ENCODE data around the gene MACF1.

Gene MACF1

DNA sequence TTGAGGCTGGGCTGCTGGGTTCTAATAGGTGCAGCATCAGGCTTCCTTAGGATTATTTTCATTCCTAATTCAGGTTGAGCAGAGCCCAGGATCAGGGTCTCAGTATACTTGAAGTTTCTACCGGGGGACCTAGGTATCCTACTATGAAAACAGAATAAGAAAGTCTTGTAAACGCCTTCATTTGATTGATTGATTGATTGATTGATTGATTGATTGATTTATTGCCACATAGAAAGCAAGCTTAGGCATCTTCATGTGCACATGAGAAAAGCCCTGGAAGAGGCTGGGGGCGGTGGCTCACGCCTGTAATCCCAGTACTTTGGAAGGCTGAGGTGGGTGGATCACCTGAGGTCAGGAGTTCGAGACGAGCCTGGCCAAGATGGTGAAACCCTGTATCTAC lies 189.6 kb downstream of the MACF1 start:
- no peak for DNase-seq (ENCODE audit: low read depth)

DNA sequence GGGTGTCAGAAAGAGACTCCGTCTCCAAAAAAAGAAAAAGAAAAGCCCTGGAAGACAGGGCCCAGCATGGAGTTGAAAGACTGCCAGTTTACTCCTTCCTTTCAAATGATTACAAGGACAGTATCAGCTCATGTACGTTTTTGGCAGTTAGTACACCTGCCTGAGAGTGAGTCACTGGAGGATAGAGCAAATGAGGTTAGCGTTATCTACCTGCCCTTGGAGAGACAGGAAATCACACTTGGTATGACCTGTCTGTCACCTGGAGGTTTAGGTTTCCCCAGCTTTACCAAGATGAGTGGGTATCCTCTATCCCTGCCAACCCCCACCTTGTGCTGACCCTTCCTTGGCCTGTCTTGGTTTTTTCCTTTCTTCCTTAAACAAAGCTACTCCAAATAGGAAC lies 190.1 kb downstream of the MACF1 start:
- DNase-seq (ENCODE audit: low read depth), result no peak

DNA sequence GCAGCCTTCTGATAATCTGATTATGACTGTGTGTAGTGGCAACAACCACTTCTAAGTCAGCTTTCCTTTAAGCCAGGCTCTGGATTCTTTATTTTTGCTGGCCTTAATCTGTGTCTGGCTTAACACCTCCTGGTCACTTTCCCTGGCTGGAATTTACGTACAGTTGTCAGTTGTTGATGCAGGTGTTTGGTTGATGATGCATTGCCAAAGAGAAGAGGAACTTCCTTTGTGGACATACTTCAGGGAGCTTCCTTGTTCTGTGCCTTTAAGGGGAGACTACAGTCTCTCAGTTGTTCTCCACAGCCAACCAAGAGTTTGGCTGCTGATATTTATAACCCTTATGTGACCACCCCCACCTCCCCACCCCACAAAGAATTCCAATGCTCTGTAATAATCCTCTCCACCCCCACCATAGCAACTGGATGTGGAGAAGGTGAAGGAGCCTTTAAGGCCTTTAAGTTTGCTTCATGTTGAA lies 190.9 kb downstream of the MACF1 start:
- no peak for DNase-seq (ENCODE audit: low read depth)

DNA sequence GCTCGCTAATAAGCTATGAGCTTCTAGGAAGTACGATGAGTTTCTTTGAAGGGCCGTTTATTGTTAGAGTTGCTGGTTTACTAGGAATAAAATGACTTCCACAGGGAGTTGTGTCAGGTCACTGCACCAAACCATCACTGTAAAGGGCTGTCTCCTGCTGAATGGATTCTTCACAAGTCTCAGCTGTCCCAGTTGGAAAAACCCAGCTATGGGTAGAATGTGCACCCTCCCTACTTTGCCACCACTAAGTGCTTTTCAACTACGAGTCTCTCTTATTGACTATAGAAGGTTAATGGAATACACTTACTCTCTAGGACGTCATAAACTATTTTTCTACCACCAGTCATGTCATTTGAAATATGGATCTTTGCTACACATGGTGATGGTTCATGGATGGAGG lies 192.2 kb downstream of the MACF1 start:
- no peak for DNase-seq (ENCODE audit: low read depth)

DNA sequence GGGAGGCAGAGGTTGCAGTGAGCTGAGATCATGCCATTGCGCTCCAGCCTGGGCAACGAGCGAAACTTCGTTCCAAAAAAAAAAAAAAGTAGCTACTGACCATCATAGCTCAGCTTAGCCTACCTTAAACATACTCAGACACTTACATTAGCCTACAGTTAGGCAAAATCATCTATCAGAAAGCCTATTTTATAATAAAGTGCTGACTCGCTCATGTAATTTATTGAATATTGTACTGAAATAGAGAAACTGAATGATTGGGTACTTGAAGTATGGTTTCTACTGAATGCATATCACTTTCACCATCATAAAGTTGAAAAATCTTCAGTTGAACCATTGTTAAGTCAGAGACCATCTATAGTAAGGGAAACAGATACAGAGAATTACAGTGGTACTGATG lies 193.0 kb downstream of the MACF1 start:
- no peak for DNase-seq (ENCODE audit: low read depth)

DNA sequence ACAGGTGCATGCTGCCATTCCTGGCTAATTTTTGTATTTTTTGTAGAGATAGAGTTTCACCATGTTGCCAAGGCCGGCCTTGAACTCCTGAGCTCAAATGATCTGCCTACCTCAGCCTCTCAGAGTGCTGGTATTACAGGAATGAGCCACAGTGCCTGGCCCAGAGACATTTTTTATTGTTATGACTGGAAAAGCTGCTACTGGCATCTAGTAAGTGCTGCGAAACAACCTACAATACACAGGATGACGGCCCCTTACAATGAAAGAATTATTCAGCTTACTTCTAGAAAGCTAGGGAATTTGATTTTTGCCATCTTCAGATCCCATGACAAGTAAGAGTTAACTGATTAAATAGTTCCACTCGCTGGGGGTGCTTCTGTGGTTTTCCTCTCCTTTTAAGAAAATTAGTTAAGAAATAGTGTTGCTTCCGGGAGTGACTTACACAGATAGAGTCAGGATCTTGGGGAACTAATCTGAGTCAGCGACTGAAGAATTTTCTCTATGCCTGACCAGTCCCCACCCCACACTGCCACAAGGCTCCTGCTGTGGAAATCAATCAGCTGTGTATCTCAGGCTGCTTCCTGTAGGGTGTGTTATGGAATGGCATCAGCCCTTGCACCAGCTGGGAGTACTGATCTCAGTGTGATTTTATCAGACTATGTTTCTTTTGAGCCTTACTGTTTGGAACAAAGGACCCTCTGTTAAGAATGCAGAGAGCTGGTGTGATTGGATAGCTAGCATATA lies 194.0 kb downstream of the MACF1 start:
- DNase-seq (ENCODE audit: low read depth), result no peak

DNA sequence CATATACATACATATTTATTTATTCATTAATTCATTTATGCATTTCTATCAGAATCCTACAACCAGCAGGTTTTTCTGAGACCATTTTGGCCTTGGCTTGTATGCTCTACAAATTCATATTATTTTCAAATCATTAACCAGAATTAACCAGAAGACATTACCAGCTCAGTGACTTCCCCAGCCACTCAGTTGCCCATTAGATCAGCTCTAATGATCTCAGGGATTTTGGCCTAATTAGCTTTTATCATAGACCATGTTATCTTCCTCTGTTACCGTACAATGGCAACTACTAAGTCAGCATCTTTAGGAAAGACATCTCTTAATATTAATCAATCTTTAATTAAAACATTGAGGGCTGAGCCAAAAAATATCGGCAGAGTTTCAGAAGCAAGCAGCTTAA lies 196.6 kb downstream of the MACF1 start:
- DNase-seq (ENCODE audit: low read depth), result no peak

DNA sequence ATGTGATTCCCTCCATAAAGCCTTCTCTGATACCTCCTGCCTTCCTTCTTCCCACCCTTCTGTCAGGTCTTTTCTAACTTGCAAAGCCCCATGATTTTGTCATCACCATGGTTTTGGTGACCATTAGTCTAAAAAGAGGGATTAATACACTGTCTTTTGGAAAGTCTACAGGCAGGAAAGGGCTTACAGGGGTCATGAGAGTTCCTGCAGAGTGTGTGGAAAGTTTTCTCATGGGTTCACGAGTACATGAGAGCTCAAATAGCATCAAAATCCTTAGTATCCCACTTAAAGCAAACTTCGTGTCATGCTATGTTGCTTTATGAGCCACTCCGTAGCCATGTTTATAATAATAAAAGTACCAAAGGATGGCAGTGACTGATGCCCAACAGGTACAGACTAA lies 200.4 kb downstream of the MACF1 start:
- no peak for DNase-seq (ENCODE audit: low read depth)

DNA sequence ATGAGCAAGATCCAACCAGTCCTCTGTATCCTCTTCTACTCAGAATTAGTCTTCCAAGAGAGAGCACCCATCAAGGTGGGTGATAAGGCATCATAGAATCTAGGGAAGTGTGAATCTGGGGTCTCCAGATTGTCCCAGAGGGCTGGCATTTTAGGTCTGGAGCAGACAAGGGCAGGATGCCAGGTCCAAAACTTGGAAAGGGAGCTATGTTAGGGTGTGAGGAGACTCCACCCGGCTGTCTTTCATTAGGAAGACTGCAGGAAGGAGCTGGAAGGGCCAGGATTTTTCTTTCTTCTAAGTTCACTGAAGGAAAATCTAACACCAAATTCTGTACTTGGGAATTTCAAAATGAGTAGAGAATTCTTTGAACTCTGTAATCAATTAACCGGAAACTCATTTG lies 200.9 kb downstream of the MACF1 start:
- no peak for DNase-seq (ENCODE audit: low read depth)

DNA sequence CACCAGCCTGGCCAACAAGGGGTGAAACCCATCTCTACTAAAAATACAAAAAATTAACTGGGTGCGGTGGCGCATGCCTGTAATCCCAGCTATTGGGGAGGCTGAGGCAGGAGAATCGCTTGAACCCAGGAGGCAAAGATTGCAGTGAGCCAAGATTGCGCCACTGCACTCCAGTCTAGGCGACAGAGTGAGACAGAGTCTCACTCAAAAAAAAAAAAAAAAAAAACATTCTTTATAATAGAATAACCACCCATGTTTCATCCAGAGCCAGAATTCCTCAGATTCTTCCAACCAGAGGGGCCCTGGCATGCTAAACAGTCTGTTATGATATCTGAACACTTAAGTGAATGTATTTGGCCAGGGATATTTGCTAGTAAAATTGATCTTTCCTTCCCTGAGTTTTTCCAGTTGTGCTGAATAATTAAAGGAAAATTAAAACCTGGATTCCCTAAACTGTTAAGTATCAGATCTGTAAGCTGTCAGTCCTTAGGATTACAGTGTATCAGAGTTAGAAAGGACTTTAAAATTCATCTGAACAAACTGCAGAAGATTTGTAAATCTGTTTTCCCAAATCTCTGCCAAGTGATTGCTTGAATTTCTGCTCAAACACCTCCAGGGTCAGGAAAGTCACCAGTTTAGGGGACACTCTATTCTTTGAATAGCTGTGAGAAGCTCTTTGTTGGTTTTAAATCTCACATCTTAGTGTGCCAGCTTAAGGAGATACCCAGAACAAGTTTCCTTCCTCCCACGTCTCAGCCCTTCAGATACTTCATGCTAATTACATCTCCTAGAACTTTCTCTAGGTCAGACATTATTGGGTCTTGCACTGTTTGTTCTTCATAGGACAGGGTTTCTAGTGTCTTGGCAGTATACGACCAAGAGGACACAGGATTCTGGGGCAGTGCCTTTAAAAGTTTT lies 202.3 kb downstream of the MACF1 start:
- DNase-seq (ENCODE audit: low read depth), result no peak

DNA sequence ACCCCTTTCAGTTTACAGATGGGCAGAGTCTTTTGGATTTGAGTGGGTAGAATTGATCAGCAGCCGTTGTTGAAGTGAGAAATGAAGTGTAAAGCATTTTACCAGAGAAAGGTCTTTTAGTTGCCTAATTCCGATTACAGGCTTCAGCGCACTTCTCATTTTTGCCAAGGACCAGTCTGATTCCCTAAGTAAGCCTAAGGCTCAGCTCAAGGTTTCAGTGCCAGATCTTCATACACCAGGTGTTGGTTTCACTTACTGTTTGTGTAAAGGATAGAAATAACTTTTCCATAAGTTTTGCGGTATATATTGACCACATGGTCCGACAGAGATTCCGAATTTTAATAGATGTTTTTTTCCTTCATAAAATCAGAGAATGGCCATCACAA lies 203.0 kb downstream of the MACF1 start:
- DNase-seq (ENCODE audit: low read depth), result no peak

DNA sequence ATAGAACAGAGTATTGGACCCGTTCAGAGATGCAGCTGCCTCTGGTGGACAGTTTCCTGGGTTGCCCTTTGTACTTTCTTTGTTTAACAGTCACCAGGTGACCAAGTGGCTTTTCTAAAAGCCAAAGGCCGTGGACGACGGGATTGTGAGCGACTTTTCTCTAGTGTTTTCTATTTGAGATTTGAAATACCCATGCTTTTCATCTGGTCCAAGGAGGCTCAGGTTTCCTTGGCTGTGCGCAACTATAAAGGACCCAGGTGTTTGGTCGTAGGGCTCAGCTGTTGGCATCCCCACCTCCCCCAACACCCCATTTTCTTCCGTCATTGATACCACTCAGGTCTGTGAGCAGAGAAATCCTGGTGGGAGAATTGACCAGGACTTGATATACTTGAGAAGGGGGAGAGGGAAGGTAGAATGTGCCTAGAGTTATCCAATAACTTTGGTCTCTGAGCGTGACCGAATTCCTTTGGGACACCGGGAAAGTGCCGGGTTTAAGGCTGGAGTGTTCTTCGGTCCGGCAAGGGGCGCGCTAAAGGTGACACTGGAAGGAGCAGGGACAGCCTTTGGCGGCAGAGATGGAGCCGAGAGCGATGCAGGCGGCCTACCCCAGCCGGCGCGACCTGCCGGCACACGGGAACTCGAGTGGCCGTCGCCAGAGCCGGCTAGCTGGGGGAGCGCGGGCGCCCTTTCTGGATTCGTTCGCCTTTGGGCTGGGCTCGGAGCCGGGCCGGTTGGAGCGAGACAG lies 203.6 kb downstream of the MACF1 start:
- DNase-seq (ENCODE audit: low read depth), result no peak

DNA sequence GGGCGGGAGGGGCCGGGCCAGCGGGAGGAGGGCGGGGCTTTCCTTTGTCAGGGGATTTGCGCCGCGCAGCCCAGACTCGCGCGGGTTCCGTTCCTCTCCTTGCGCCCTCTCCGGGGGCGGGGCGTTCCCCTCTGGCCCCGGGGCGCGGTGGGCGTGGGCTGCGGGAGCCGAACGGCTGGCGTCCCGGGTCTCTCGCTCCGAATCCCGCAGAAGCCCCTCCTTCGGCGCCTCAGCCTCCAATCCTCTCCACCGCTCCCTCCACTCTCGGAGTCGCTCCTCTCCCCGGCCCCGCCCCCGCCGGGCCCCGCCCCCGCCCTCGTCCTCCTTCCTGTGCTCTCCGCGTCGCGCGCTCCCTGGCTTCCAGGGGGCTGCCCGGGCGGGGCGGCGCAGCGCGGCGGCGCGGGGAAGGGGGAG lies 204.2 kb downstream of the MACF1 start:
- DNase-seq (ENCODE audit: low read depth), result peak; percentile 76

DNA sequence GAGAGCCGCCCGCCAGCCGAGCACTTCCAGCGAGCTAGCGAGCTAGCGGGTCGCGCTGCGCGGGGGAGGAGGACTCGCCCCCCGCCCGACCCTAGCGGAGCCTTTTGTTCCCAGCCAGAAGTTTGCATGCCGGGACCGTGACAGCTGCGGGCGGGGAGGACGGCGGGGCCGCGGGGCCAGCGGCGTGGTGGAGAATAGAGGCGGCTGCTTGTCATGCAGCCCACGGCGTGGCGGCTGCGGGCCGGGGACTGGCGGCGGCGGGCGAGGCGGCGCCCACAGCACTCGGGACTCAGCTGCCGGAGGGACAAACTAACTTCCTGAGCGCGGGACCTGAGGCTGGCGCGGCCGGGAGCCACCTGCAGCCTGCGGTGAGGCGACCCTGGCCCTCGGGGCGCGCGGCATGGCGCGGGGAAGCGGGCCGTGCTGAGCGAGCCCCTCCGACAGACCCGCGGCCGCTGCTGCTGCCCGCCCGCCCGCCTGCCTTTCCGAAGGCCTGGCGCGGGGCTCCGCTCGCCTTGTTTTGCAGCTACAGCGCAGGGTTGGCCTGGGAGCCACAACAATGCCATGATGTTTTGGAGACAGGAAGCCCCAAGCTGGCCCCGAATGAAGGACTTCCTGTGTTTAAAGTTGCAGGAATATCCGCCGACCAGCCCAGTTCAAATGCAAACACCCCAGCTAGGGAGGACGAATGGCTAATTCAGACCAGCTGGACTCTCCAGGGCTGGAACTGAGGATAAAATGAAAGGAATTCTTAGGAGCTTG lies 204.7 kb downstream of the MACF1 start:
- DNase-seq (ENCODE audit: low read depth), result no peak

DNA sequence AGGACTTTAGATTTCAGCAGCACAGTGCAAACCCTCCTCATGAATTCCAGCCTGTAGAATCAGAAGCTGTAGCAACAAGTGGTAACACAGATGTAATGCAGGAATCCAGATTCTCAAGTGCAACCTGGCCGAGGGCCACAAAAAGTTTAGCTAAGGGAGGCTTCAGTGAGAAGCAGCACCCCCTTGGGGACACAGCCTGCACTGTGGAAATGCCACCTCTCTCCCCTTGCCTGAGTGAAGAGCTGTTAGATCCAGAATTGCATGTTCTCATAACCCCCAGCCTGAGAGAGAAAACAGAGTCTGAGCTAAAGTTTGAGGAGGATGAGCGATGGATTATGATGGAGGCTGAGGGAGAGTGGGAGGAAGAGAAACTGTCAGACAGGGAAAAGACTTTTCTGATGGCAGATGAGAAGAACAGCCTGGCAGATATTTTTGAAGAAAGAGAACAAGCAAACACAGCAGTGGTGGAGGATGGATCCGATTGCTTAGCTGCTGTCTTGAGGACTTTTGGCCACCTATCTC lies 206.5 kb downstream of the MACF1 start:
- DNase-seq (ENCODE audit: low read depth), result peak; percentile 35

DNA sequence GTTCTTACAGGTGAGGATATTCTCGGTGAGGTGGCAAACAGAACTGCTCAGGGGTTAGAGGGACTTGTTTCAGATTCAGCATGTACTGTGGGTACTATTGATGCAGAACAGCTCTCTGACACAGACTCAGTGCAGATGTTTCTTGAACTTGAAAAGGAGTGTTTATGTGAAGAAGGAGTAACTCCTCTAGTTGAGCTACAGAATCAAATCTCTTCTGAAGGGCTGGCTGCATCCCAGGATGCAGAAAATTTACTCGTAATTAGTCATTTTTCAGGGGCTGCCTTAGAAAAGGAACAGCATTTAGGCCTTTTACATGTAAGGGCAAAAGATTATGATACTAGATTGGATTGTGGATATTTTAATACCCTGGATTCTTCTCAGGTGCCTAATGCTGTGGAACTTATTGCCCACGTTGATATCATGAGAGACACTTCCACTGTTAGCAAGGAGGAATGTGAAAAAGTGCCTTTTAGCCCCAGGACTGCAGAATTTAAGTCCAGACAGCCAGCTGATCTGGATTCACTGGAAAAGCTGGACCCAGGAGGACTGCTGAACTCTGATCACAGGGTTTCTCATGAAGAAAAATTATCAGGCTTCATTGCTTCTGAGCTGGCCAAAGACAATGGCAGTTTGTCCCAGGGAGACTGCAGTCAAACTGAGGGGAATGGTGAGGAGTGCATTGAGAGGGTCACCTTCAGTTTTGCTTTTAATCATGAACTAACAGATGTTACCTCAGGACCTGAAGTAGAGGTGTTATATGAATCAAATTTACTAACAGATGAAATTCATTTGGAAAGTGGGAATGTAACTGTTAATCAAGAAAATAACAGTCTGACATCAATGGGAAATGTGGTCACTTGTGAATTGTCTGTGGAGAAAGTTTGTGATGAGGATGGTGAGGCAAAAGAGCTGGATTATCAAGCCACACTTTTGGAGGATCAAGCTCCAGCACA lies 207.3 kb downstream of the MACF1 start:
- no peak for DNase-seq (ENCODE audit: low read depth)

DNA sequence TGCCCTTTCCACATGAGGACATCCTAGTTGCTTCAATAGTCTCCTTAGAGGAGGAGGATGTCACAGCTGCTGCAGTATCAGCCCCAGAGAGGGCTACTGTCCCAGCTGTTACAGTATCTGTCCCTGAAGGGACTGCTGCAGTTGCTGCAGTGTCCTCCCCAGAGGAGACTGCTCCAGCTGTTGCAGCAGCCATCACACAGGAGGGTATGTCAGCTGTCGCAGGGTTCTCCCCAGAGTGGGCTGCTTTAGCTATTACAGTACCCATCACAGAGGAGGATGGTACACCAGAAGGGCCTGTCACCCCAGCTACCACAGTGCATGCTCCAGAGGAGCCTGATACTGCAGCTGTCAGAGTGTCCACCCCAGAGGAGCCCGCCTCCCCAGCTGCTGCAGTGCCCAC lies 208.4 kb downstream of the MACF1 start:
- DNase-seq (ENCODE audit: low read depth), result no peak

DNA sequence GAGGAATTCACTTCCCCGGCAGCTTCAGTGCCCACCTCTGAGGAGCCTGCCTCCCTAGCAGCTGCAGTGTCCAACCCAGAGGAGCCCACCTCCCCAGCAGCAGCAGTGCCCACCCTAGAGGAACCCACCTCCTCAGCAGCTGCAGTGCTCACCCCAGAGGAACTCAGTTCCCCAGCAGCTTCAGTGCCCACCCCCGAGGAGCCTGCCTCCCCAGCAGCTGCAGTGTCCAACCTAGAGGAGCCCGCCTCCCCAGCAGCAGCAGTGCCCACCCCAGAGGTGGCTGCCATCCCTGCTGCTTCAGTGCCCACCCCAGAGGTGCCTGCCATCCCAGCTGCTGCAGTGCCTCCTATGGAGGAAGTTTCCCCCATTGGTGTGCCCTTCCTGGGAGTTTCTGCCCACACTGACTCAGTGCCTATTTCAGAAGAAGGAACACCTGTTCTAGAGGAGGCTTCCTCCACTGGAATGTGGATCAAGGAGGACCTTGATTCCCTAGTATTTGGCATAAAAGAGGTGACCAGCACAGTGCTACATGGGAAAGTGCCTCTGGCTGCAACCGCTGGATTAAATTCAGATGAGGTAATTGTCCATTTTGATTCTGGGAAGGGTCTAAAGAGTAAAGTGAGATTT lies 209.5 kb downstream of the MACF1 start:
- DNase-seq (ENCODE audit: low read depth), result no peak

DNA sequence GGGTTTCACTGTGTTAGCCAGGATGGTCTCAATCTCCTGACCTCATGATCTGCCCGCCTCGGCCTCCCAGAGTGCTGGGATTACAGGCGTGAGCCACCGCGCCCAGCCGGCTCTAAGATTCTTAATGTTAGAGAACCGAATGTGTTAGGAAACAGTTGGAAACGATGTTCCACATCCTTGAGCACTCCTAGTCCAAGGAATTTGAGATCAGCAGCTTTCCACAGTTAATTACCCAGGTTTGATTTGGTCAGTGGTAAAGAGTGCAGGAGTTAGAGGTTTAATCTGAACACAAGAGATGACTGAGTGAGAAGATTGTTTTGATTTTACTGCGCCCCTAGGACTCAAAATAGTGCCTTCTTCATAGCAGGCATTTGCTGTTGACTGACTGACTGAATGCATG lies 211.1 kb downstream of the MACF1 start:
- DNase-seq (ENCODE audit: low read depth), result no peak

DNA sequence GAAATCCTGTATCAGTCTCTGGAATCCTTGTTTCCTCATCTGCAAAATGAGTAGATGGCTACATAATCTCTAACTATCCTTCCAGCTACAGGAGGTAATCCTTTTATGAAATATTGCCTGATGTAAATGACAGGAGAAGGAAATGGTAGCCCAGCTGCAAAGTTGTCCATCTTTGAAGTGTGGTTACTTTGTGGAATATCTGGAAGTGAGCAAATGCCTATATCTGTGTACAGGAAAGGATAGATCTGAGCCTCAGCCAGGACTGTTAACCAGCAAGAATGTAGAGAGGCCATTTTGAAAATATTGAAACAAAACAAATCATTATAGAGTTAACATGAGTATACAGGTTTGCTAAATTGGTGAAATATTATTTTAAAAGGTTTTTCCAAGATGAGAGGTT lies 212.1 kb downstream of the MACF1 start:
- no peak for DNase-seq (ENCODE audit: low read depth)

Measured in activated T-helper 9 cell treated with anti-CD3 and anti-CD28 coated beads, Interleukin-2, amount 50 U/mL, for 16 hours (primary cell).